HG03378 (cell line): Measurements from ENCODE around the gene HOXD10.

Experiments used
- ATAC-seq: cut with Tn5 transposase; IDR thresholded peaks from one replicate; pipeline ENCODE4 v1.9.1; 2021; ENCODE audit warnings: mild to moderate bottlenecking, moderate library complexity; ENCODE audit not compliant: unreplicated experiment

The HOXD10 gene

GRCh38 chr2:176121190-176122051, 4.8 kb downstream of the HOXD10 start:
- no peak for ATAC-seq

- no peak for ATAC-seq
Measured at GRCh38 chr2:176122052-176122682, 5.6 kb downstream of the HOXD10 start.

GRCh38 chr2:176122683-176123410, 6.3 kb downstream of the HOXD10 start, which contains the start of gene HOXD9:
HOXD9 (plus strand) TSS chr2:176122719; CDS start chr2:176122769, 50 bp downstream.
- no peak for ATAC-seq

GRCh38 chr2:176123411-176124109, 7.0 kb downstream of the HOXD10 start:
- no peak for ATAC-seq

GRCh38 chr2:176124110-176124946, 7.8 kb downstream of the HOXD10 start:
- no peak for ATAC-seq

- ATAC-seq: no peak
Measured at GRCh38 chr2:176124947-176125771, 8.6 kb downstream of the HOXD10 start.

- no peak for ATAC-seq
Measured at GRCh38 chr2:176125772-176126054, 9.1 kb downstream of the HOXD10 start.

- ATAC-seq: no peak
Measured at GRCh38 chr2:176126929-176127773, 10.6 kb downstream of the HOXD10 start.

- no peak for ATAC-seq
Measured at GRCh38 chr2:176127774-176128072, 11.1 kb downstream of the HOXD10 start.

GRCh38 chr2:176128172-176128981, 11.8 kb downstream of the HOXD10 start:
- ATAC-seq: no peak

- ATAC-seq: no peak
Measured at GRCh38 chr2:176128982-176129796, 12.6 kb downstream of the HOXD10 start, which contains the start of gene HOXD8. HOXD8 (plus strand) TSS chr2:176129705; CDS start chr2:176130367, 662 bp downstream.

- ATAC-seq: no peak
Measured at GRCh38 chr2:176129813-176130146, 13.2 kb downstream of the HOXD10 start.

GRCh38 chr2:176130147-176130956, 13.8 kb downstream of the HOXD10 start:
- ATAC-seq: no peak

- no peak for ATAC-seq
Measured at GRCh38 chr2:176130957-176131847, 14.6 kb downstream of the HOXD10 start.

GRCh38 chr2:176131848-176132158, 15.2 kb downstream of the HOXD10 start:
- no peak for ATAC-seq
